Activated CD8-positive, alpha-beta memory T cell treated with anti-CD3 and anti-CD28 coated beads, Interleukin-2, amount 50 U/mL, for 4 hours (primary cell): ENCODE measurements around the gene RPS6KB1.
"Not testable (repeated sequence)": the region's sequence is repeated elsewhere in the genome, so short reads cannot be mapped to it uniquely, and the experiment has no call there.

Source experiments
- DNase-seq: peaks from one replicate; pipeline ENCODE4 v3.0.0-alpha.2; 2020

The RPS6KB1 gene

GRCh38 chr17:59946433-59946832 is 53.5 kb downstream of the RPS6KB1 start:
- not testable (repeated sequence) for DNase-seq

GRCh38 chr17:59947310-59947709 is 54.4 kb downstream of the RPS6KB1 start:
- not testable (repeated sequence) for DNase-seq

DNA sequence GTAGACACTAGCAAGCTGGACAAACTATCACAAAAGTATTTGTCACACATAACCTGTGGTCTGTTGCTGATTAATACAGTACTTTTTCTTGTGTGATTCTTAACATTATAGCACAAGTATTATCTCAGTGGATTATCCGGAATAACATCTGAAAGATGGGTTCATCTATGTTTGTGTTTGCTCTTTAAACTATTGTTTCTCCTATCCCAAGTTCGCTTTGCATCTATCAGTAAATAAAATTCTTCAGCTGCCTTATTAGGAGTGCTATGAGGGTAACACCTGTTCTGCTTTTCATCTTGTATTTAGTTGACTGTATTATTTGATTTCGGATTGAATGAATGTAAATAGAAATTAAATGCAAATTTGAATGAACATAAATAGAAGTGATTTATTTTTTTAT is 57.1 kb downstream of the RPS6KB1 start:
- no peak for DNase-seq

GRCh38 chr17:59954856-59955255 is 61.9 kb downstream of the RPS6KB1 start:
- DNase-seq: no peak

DNA sequence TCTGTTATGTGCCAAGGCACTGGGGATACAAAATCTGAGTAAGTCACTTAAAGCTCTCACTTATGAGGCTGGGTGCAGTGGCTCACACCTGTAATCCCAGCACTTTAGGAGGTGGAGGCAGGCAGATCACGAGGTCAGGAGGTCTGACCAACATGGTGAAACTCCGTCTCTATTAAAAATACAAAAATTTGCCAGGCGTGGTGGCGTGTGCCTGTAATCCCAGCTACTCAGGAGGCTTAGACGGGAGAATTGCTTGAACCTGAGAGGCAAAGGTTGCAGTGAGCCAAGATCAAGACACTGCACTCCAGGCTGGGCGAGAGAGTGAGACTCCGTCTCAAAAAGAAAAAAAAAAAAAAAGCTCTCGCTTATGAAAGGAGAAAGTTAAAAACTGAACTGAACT is 66.7 kb downstream of the RPS6KB1 start:
- not testable (repeated sequence) for DNase-seq

- DNase-seq: no peak
Measured at GRCh38 chr17:59962739-59963318, 69.9 kb downstream of the RPS6KB1 start.

DNA sequence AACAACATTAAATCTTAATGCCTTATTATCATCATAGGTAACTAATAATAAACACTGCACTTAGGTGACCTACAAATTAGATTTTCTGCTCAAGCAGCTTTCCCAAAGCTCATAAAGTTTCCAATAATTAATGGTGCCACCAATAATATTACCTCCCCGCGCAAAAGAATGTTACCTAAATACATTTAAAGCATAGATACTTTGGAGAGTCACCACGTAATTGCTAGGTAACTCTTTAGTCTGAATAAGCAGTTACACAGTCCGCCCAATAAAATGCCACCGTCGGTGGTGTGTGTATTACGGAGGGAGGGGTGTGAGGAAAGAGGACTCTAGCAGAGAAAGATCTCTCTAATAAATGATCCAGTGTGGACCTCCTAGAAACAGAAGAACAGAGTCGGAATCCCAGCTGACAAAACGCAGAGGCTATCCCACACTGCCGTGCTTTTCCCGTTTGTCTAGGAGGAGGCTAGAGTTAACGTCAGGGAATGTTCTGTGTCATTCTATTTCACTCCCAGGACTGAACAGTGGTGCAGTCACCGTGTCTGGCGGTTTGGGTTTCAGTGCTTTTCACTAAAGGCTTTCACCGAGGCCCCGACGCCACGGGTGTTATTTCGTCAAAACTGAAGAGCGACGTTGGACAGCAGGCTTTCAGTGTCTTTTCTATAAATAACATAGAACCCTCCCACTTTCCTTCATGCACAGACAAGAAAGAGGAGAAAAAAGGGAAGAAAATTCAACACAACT is 71.0 kb downstream of the RPS6KB1 start:
- DNase-seq: peak; percentile 49

DNA sequence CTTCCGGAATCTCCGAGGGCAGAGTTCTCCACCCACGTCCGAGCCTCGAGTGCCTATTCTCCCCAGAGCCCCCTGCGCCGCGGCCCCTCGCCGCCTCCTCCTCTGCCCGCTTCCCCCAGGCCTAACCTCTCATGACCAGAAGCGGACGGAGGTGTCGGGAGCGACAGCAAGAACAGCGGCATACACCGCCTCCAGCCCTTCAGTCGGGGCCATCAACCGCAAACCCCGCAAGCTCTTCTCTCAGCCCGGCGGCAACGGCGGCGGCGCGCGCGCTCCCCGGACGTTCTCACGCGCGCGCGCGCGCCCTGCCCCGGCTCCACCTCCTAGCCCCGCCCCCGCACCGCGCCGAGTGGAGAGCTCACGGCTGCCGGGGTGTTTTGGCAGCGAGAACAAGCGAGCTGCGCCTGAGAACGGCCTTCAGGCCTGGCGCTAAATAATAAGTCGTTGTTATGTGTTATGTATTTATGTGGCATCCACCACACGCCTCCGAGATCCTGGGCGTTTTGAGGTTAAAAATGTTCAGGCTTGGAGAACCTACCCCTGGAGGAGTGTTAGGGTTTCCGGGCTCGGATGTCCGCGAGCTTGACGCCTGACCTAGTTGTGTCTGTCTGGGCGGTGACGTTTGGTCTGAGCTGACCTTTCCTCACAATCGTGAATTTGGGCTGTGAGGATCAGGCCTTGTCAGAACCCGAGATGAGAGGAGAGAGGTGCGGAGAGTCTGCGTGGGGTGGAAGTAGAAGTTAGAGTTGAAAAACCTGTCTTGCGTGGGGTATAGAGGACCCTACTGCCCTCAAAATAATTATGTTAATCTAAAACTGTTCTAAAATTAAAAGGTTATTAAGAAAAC is 71.8 kb downstream of the RPS6KB1 start, which contains the start of gene RNFT1:
TSS of gene RNFT1 (minus strand) at position 259 of the 847 bp plus-strand sequence. CDS start at position 182, 77 bp downstream.
- peak; percentile 92 for DNase-seq

GRCh38 chr17:59971771-59972170 is 78.8 kb downstream of the RPS6KB1 start:
- DNase-seq: not testable (repeated sequence)

DNA sequence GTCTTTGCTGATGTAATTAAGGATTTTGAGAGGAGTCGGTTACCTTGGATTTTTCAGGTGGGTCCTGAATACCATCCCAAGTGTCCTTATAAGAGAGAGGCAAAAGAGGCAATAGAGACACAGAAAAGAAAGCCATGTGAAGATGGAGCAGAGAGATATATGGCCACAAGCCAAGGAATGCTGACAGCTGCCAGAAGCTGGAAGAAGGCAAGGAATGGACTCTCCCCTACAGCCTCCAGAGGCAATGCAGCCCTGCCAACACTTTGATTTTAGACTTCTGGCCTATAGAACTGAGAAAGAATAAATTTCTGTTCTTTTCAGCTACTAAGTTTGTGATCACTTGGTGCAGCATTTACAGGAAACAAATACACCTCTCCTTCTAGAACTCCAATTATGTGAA is 79.9 kb downstream of the RPS6KB1 start:
- no peak for DNase-seq

- DNase-seq: not testable (repeated sequence)
Measured at GRCh38 chr17:59973483-59973882, 80.6 kb downstream of the RPS6KB1 start.

- not testable (repeated sequence) for DNase-seq
Measured at GRCh38 chr17:59975166-59975565, 82.2 kb downstream of the RPS6KB1 start.

GRCh38 chr17:59996608-59997007 is 103.7 kb downstream of the RPS6KB1 start:
- not testable (repeated sequence) for DNase-seq
